WTC11 (cell line): ENCODE measurements around the gene TPX2. TPM values are rescaled to one million over a fixed set of nuclear protein-coding genes. Genes with fewer than 3 reads are reported as not detected.

ENCODE experiments used
- ATAC-seq: fragments of 200-7000 bp; cut with Tn5 transposase; 2 replicates; pipeline ENCODE4 v1.10.0; 2021; ENCODE audit warnings: mild to moderate bottlenecking, moderate library complexity
- CTCF ChIA-PET: fragments of 300-600 bp; sonication (Branson Sonifier 250); formaldehyde crosslinking; loops from one replicate; lab custom pipeline; 2021; ENCODE audit warnings: antibody characterized with exemption; lab: Charles Lee
- POLR2A ChIA-PET: fragments of 350-600 bp; sonication (Branson Sonifier 250); formaldehyde crosslinking; loops from one replicate; lab custom pipeline; 2021; ENCODE audit warnings: antibody characterized with exemption; lab: Charles Lee
- DNase-seq: peaks from one replicate; pipeline ENCODE4 v3.0.0; 2021; ENCODE audit warnings: low spot score
- H3K27ac Mint-ChIP-seq: 2 replicates; pipeline ENCODE4 v1.8.0; 2021; ENCODE audit warnings: mixed read lengths
- H3K27me3 Mint-ChIP-seq: 2 replicates; pipeline ENCODE4 v1.8.0; 2021; ENCODE audit warnings: low read depth, mild to moderate bottlenecking, moderate library complexity, mixed read lengths
- H3K36me3 Mint-ChIP-seq: 2 replicates; pipeline ENCODE4 v1.8.0; 2021; ENCODE audit warnings: mixed read lengths
- H3K4me1 Mint-ChIP-seq: 2 replicates; pipeline ENCODE4 v1.8.0; 2022; ENCODE audit warnings: mixed read lengths
- H3K4me3 Mint-ChIP-seq: 2 replicates; pipeline ENCODE4 v1.8.0; 2021; ENCODE audit warnings: mild to moderate bottlenecking, moderate library complexity, mixed read lengths
- H3K9me3 Mint-ChIP-seq: 2 replicates; pipeline ENCODE4 v1.8.0; 2021; ENCODE audit warnings: mixed read lengths
- ESRRA ChIP-seq: sonication (generic); formaldehyde crosslinking; IDR thresholded peaks from 2 replicates; pipeline ENCODE4 v1.8.1; 2022; ENCODE audit warnings: mild to moderate bottlenecking, missing genetic modification reagents, borderline replicate concordance
- GABPB1 ChIP-seq: sonication (generic); formaldehyde crosslinking; IDR thresholded peaks from 2 replicates; pipeline ENCODE4 v1.8.1; 2023; ENCODE audit warnings: mild to moderate bottlenecking, missing genetic modification reagents
- GTF2I ChIP-seq: fragments of 250-450 bp; sonication (Bioruptor Pico); conservative IDR thresholded peaks from 2 replicates; pipeline ENCODE4 v1.4.0; 2021; ENCODE audit warnings: mild to moderate bottlenecking
- JAZF1 ChIP-seq: fragments of 250-450 bp; sonication (Bioruptor Pico); IDR thresholded peaks from 2 replicates; pipeline ENCODE4 v1.9.0; 2021; ENCODE audit warnings: moderate library complexity, mild to moderate bottlenecking, inconsistent platforms
- NFATC4 ChIP-seq: fragments of 250-450 bp; sonication (Bioruptor Pico); IDR thresholded peaks from 2 replicates; pipeline ENCODE4 v1.9.0; 2021; ENCODE audit warnings: mild to moderate bottlenecking
- NFE2L1 ChIP-seq: sonication (generic); formaldehyde crosslinking; IDR thresholded peaks from 2 replicates; pipeline ENCODE4 v1.8.1; 2023; ENCODE audit warnings: missing genetic modification reagents
- RELA ChIP-seq: sonication (generic); formaldehyde crosslinking; IDR thresholded peaks from 2 replicates; pipeline ENCODE4 v1.8.1; 2022; ENCODE audit warnings: missing genetic modification reagents, mild to moderate bottlenecking, borderline replicate concordance
- SMAD3 ChIP-seq: sonication (generic); formaldehyde crosslinking; IDR thresholded peaks from 2 replicates; pipeline ENCODE4 v1.8.0; 2022; ENCODE audit warnings: missing genetic modification reagents, mild to moderate bottlenecking, borderline replicate concordance
- ZNF219 ChIP-seq: sonication (generic); formaldehyde crosslinking; IDR thresholded peaks from 2 replicates; pipeline ENCODE4 v1.8.0; 2023; ENCODE audit warnings: missing genetic modification reagents, mild to moderate bottlenecking, borderline replicate concordance
- ZNF232 ChIP-seq: sonication (generic); formaldehyde crosslinking; IDR thresholded peaks from 2 replicates; pipeline ENCODE4 v1.8.0; 2022; ENCODE audit warnings: mild to moderate bottlenecking, missing genetic modification reagents
- ZNF317 ChIP-seq: sonication (generic); formaldehyde crosslinking; IDR thresholded peaks from 2 replicates; pipeline ENCODE4 v1.8.1; 2023; ENCODE audit warnings: low read depth, mild to moderate bottlenecking, moderate library complexity, missing genetic modification reagents, borderline replicate concordance
- ZNF396 ChIP-seq: fragments of 250-450 bp; sonication (Bioruptor Pico); IDR thresholded peaks from 2 replicates; pipeline ENCODE4 v1.8.0; 2021; ENCODE audit warnings: mild to moderate bottlenecking, moderate library complexity, borderline replicate concordance
- ZNF671 ChIP-seq: fragments of 250-450 bp; sonication (Bioruptor Pico); IDR thresholded peaks from 2 replicates; pipeline ENCODE4 v1.8.0; 2021; ENCODE audit warnings: mild to moderate bottlenecking
- total RNA-seq: library from RNA; stranded (reverse); gene quantifications from 3 replicates; pipeline ENCODE4 v1.2.3, GENCODE V29; 2021
- TF ChIP-seq, protein P1 (sequence below): sonication (generic); formaldehyde crosslinking; IDR thresholded peaks from 2 replicates; pipeline ENCODE4 v1.8.0; 2022; ENCODE audit warnings: mild to moderate bottlenecking, missing genetic modification reagents
- TF ChIP-seq, protein P2 (sequence below): sonication (generic); formaldehyde crosslinking; IDR thresholded peaks from 2 replicates; pipeline ENCODE4 v1.8.1; 2022; ENCODE audit warnings: low read depth, mild to moderate bottlenecking, moderate library complexity, missing genetic modification reagents, borderline replicate concordance
- TF ChIP-seq, protein P3 (sequence below): sonication (generic); formaldehyde crosslinking; IDR thresholded peaks from 2 replicates; pipeline ENCODE4 v1.8.1; 2023; ENCODE audit warnings: mild to moderate bottlenecking, moderate library complexity, missing genetic modification reagents
- TF ChIP-seq, protein P4 (sequence below): sonication (generic); formaldehyde crosslinking; IDR thresholded peaks from 2 replicates; pipeline ENCODE4 v1.8.1; 2023; ENCODE audit warnings: mild to moderate bottlenecking, missing genetic modification reagents, borderline replicate concordance
- TF ChIP-seq, protein P5 (sequence below): fragments of 250-450 bp; sonication (Bioruptor Pico); IDR thresholded peaks from 2 replicates; pipeline ENCODE4 v1.9.0; 2021; ENCODE audit warnings: mild to moderate bottlenecking
- TF ChIP-seq, protein P6 (sequence below): sonication (generic); formaldehyde crosslinking; conservative IDR thresholded peaks from 2 replicates; pipeline ENCODE4 v1.8.1; 2022; ENCODE audit warnings: mild to moderate bottlenecking, missing genetic modification reagents
- TF ChIP-seq, protein P7 (sequence below): sonication (generic); formaldehyde crosslinking; conservative IDR thresholded peaks from 2 replicates; pipeline ENCODE4 v1.8.1; 2023; ENCODE audit warnings: mild to moderate bottlenecking, low read depth, missing genetic modification reagents, moderate library complexity

The TPX2 gene
- total RNA-seq, 1 experiment from 2014 or later, result 123 TPM

DNA sequence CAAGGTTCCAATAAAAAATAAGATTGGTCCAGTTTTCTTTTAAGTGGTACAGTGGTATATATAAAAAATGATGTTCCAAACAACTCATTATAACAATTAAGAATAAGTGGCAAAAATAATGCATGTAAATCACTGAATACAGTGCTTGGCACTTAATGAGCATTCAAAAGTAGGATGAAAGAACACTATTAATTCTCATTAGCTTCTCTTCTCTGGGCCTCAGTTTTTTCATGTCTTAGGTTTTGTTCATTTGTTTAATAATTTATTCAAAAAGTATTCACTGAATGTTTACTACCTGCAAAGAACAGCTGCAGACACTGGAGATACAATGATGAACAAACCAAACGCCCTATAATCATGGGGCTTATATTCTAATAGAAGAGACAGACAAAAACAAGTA is 37.5 kb upstream of the TPX2 start:
- H3K27me3 Mint-ChIP-seq, result no peaks in the 10 kb centered on the region
- TF ChIP-seq JAZF1, result no peak
- TF ChIP-seq, protein P1, sequence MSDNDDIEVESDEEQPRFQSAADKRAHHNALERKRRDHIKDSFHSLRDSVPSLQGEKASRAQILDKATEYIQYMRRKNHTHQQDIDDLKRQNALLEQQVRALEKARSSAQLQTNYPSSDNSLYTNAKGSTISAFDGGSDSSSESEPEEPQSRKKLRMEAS (CRISPR knock-in tag), result no peak
- peaks cover 40% of the 10 kb centered on the region for H3K4me1 Mint-ChIP-seq
- H3K27ac Mint-ChIP-seq, result peak overlapping the region; percentile 80
- ChIA-PET POLR2A (no interaction called here), CTCF (interaction anchor here (1.0 to 1.7 kb wide), 3 partner anchors 22 to 133 kb away, joined by 4 to 6 read pairs (median 5); no protein-coding TSS in a partner anchor)
- peaks cover 5% of the 10 kb centered on the region for H3K36me3 Mint-ChIP-seq
- H3K9me3 Mint-ChIP-seq, result no peaks in the 10 kb centered on the region
- DNase-seq (no peak), ATAC-seq (no peak)
- no peak overlapping the region for H3K4me3 Mint-ChIP-seq

DNA sequence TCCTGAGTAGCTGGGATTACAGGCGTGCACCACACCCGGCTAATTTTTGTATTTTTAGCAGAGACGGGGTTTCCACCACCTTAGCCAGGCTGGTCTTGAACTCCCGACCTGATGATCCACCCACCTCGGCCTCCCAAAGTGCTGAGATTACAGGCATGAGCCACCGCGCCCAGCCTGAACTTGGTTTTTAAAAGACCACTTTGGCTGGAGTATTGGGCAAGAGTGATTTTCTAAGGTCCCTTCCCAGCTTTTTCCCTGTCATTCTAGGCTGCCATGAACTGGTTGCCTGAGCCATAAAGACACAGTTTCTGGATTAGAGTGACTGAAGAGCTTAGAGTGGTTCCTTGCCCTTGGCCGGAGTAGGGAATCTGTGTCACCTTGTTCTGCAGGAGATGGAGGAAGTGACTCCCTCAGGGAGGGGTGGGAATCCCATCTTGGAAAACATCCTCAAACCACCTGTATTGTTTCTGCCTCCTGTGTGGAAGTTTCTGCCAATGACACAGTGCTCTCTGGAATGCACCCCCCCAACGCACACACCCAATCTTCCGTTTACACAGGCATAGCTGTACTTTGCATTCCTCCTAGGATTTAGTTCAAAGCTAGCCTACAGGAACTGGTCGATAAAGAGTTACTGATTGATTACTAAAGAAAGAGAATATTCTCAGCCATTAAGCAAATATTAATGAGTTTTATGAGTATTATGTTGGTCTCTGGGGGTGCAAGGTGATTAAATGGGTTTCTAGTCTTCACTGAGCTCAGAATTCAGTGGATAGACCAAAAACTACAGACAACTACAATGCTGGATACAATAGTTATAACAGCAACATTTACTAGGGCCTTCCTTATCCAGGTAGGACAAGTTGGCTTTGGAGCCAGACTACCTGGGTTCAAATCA is 34.6 kb upstream of the TPX2 start:
- POLR2A ChIA-PET, result interaction anchor here (0.7 to 1.0 kb wide), 2 partner anchors 9 to 10 kb away, joined by 3 to 6 read pairs; no protein-coding TSS in a partner anchor
- DNase-seq, result peak; percentile 35
- ATAC-seq, result peak; percentile 57
- Mint-ChIP-seq H3K36me3 (peaks cover 13% of the 10 kb centered on the region), H3K4me1 (peaks cover 49% of the 10 kb centered on the region), H3K4me3 (no peak overlapping the region), H3K9me3 (no peaks in the 10 kb centered on the region), H3K27ac (peak overlapping the region; percentile 70), H3K27me3 (no peaks in the 10 kb centered on the region)
- CTCF ChIA-PET, result interaction anchor here (0.6 to 3.8 kb wide), 10 partner anchors 9 to 1241 kb away, joined by 3 to 21 read pairs (median 5); no protein-coding TSS in a partner anchor
- TF ChIP-seq, protein P2, sequence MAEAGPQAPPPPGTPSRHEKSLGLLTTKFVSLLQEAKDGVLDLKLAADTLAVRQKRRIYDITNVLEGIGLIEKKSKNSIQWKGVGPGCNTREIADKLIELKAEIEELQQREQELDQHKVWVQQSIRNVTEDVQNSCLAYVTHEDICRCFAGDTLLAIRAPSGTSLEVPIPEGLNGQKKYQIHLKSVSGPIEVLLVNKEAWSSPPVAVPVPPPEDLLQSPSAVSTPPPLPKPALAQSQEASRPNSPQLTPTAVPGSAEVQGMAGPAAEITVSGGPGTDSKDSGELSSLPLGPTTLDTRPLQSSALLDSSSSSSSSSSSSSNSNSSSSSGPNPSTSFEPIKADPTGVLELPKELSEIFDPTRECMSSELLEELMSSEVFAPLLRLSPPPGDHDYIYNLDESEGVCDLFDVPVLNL (CRISPR knock-in tag), result no peak
- peak; percentile 95 for TF ChIP-seq GABPB1 (CRISPR knock-in tag)

DNA sequence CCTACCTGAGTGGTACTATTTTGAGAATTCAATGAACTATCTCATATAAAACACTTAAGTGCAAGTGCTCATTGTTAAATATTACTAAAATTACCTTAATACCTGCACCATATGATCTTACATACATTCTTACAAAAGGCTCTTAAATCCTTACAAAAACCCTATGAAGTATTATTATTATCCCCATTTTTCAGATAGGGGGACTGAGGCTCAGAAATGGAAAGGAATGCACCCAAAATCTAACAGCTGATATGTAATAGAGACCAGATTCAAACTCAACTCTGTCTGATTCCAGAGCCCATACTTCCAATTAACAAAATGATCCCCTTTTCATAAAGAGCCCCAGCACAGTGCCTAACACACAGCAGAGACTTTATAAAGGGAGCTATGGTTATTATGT is 33.9 kb upstream of the TPX2 start:
- Mint-ChIP-seq H3K27ac (peak overlapping the region; percentile 70), H3K36me3 (peaks cover 16% of the 10 kb centered on the region), H3K4me1 (peaks cover 46% of the 10 kb centered on the region), H3K4me3 (no peak overlapping the region), H3K9me3 (no peaks in the 10 kb centered on the region), H3K27me3 (no peaks in the 10 kb centered on the region)
- ChIA-PET POLR2A (no interaction called here), CTCF (interaction anchor here (0.6 to 3.8 kb wide), 6 partner anchors 18 to 148 kb away, joined by 3 to 21 read pairs (median 6); no protein-coding TSS in a partner anchor)
- ATAC-seq (no peak), DNase-seq (no peak)
- TF ChIP-seq ZNF232 (CRISPR knock-in tag), result no peak
- TF ChIP-seq NFE2L1 (CRISPR knock-in tag), result no peak
- no peak for TF ChIP-seq RELA (CRISPR knock-in tag)
- no peak for TF ChIP-seq NFATC4
- TF ChIP-seq, protein P3, sequence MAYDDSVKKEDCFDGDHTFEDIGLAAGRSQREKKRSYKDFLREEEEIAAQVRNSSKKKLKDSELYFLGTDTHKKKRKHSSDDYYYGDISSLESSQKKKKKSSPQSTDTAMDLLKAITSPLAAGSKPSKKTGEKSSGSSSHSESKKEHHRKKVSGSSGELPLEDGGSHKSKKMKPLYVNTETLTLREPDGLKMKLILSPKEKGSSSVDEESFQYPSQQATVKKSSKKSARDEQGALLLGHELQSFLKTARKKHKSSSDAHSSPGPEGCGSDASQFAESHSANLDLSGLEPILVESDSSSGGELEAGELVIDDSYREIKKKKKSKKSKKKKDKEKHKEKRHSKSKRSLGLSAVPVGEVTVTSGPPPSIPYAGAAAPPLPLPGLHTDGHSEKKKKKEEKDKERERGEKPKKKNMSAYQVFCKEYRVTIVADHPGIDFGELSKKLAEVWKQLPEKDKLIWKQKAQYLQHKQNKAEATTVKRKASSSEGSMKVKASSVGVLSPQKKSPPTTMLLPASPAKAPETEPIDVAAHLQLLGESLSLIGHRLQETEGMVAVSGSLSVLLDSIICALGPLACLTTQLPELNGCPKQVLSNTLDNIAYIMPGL, result no peak
- TF ChIP-seq GTF2I (CRISPR knock-in tag), result no peak
- TF ChIP-seq ZNF671 (CRISPR knock-in tag), result no peak
- no peak for TF ChIP-seq ESRRA (CRISPR knock-in tag)
- no peak for TF ChIP-seq ZNF396 (CRISPR knock-in tag)
- TF ChIP-seq ZNF219 (CRISPR knock-in tag), result no peak
- TF ChIP-seq SMAD3 (CRISPR knock-in tag), result no peak
- TF ChIP-seq, protein P4, sequence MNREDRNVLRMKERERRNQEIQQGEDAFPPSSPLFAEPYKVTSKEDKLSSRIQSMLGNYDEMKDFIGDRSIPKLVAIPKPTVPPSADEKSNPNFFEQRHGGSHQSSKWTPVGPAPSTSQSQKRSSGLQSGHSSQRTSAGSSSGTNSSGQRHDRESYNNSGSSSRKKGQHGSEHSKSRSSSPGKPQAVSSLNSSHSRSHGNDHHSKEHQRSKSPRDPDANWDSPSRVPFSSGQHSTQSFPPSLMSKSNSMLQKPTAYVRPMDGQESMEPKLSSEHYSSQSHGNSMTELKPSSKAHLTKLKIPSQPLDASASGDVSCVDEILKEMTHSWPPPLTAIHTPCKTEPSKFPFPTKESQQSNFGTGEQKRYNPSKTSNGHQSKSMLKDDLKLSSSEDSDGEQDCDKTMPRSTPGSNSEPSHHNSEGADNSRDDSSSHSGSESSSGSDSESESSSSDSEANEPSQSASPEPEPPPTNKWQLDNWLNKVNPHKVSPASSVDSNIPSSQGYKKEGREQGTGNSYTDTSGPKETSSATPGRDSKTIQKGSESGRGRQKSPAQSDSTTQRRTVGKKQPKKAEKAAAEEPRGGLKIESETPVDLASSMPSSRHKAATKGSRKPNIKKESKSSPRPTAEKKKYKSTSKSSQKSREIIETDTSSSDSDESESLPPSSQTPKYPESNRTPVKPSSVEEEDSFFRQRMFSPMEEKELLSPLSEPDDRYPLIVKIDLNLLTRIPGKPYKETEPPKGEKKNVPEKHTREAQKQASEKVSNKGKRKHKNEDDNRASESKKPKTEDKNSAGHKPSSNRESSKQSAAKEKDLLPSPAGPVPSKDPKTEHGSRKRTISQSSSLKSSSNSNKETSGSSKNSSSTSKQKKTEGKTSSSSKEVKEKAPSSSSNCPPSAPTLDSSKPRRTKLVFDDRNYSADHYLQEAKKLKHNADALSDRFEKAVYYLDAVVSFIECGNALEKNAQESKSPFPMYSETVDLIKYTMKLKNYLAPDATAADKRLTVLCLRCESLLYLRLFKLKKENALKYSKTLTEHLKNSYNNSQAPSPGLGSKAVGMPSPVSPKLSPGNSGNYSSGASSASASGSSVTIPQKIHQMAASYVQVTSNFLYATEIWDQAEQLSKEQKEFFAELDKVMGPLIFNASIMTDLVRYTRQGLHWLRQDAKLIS (CRISPR knock-in tag), result no peak
- TF ChIP-seq, protein P5, sequence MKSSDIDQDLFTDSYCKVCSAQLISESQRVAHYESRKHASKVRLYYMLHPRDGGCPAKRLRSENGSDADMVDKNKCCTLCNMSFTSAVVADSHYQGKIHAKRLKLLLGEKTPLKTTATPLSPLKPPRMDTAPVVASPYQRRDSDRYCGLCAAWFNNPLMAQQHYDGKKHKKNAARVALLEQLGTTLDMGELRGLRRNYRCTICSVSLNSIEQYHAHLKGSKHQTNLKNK (CRISPR knock-in tag), result no peak
- TF ChIP-seq, protein P6, sequence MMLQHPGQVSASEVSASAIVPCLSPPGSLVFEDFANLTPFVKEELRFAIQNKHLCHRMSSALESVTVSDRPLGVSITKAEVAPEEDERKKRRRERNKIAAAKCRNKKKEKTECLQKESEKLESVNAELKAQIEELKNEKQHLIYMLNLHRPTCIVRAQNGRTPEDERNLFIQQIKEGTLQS (CRISPR knock-in tag), result no peak
- TF ChIP-seq, protein P7, sequence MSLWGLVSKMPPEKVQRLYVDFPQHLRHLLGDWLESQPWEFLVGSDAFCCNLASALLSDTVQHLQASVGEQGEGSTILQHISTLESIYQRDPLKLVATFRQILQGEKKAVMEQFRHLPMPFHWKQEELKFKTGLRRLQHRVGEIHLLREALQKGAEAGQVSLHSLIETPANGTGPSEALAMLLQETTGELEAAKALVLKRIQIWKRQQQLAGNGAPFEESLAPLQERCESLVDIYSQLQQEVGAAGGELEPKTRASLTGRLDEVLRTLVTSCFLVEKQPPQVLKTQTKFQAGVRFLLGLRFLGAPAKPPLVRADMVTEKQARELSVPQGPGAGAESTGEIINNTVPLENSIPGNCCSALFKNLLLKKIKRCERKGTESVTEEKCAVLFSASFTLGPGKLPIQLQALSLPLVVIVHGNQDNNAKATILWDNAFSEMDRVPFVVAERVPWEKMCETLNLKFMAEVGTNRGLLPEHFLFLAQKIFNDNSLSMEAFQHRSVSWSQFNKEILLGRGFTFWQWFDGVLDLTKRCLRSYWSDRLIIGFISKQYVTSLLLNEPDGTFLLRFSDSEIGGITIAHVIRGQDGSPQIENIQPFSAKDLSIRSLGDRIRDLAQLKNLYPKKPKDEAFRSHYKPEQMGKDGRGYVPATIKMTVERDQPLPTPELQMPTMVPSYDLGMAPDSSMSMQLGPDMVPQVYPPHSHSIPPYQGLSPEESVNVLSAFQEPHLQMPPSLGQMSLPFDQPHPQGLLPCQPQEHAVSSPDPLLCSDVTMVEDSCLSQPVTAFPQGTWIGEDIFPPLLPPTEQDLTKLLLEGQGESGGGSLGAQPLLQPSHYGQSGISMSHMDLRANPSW, result no peak
- TF ChIP-seq ZNF317, result no peak
